A673 (cell line): Measurements from ENCODE around the gene OBSCN.

Experiments used
- CTCF ChIP-seq: fragments of 300-800, 200-600 bp; sonication (generic); conservative IDR thresholded peaks from 2 replicates; pipeline ENCODE4 v1.5.1; 2017; ENCODE audit warnings: low read depth, mild to moderate bottlenecking, antibody characterized with exemption, low read length, moderate library complexity, mixed read lengths
- EZH2 ChIP-seq: fragments of 200-600 bp; sonication (generic); IDR thresholded peaks from 2 replicates; pipeline ENCODE4 v1.6.1; 2017; ENCODE audit warnings: borderline replicate concordance, low read depth, mild to moderate bottlenecking, mixed read lengths, antibody characterized with exemption, low read length; ENCODE audit not compliant: poor library complexity, severe bottlenecking

- no peak for TF ChIP-seq CTCF
- TF ChIP-seq EZH2 = no peak
These were observed 194.2 kb downstream of the OBSCN start for GRCh38 chr1:228401782-228402640.
